Caco-2 (cell line): ENCODE data around the gene PPP6R2. TPM values are rescaled to one million over a fixed set of nuclear protein-coding genes. Genes with fewer than 3 reads are reported as not detected.

Experiments used
- BruUV-seq: library from RNA; stranded (reverse); fragments of 400-500 nt; replicated peaks from 2 replicates; lab custom pipeline; 2021; lab: Mats Ljungman, UMichigan
- CTCF ChIA-PET: fragments of 300-600 bp; sonication (Branson Sonifier 250); formaldehyde crosslinking; loops from one replicate; lab custom pipeline; 2022; ENCODE audit warnings: antibody characterized with exemption; lab: Charles Lee
- POLR2A ChIA-PET: fragments of 300-600 bp; sonication (Branson Sonifier 250); formaldehyde crosslinking; loops from one replicate; lab custom pipeline; 2022; ENCODE audit warnings: antibody characterized with exemption; lab: Charles Lee
- DNase-seq, 2 experiments: peaks; one replicate each; pipeline versions ENCODE4 v3.0.0 to v3.0.0-alpha.2; 2020 to 2022
- H3K27me3 ChIP-seq: replicated peaks from 2 replicates; pipeline ENCODE4 v1.6.0; 2011; ENCODE audit warnings: low read length; ENCODE audit not compliant: control insufficient read depth, insufficient read depth
- H3K36me3 ChIP-seq: 2 replicates; pipeline ENCODE4 v1.5.1; 2011; ENCODE audit warnings: low read length; ENCODE audit not compliant: control insufficient read depth, insufficient read depth
- H3K4me1 ChIP-seq: fragments of 250-450 bp; sonication (Bioruptor Pico); 2 replicates; pipeline ENCODE4 v1.5.1; 2020; ENCODE audit warnings: mild to moderate bottlenecking
- H3K4me3 ChIP-seq: 2 replicates; pipeline ENCODE4 v1.5.1; 2011; ENCODE audit warnings: low read depth, mild to moderate bottlenecking, control low read depth, low read length
- H3K9me3 ChIP-seq: fragments of 250-450 bp; sonication (Bioruptor Pico); 2 replicates; pipeline ENCODE4 v1.5.1; 2020; ENCODE audit warnings: mild to moderate bottlenecking, moderate library complexity
- H3K27ac Mint-ChIP-seq: one replicate; pipeline ENCODE4 v1.8.0; 2022; ENCODE audit warnings: mixed read lengths; ENCODE audit not compliant: unreplicated experiment
- H3K27me3 Mint-ChIP-seq: one replicate; pipeline ENCODE4 v1.8.0; 2022; ENCODE audit warnings: mixed read lengths; ENCODE audit not compliant: insufficient read depth, unreplicated experiment
- H3K36me3 Mint-ChIP-seq: one replicate; pipeline ENCODE4 v1.8.0; 2022; ENCODE audit warnings: mild to moderate bottlenecking, mixed read lengths; ENCODE audit not compliant: insufficient read depth, unreplicated experiment
- H3K4me1 Mint-ChIP-seq: one replicate; pipeline ENCODE4 v1.8.0; 2022; ENCODE audit warnings: low read depth, mixed read lengths; ENCODE audit not compliant: unreplicated experiment
- H3K4me3 Mint-ChIP-seq: one replicate; pipeline ENCODE4 v1.8.0; 2022; ENCODE audit warnings: mild to moderate bottlenecking, moderate library complexity, mixed read lengths; ENCODE audit not compliant: unreplicated experiment
- H3K9me3 Mint-ChIP-seq: one replicate; pipeline ENCODE4 v1.8.0; 2022; ENCODE audit warnings: mixed read lengths; ENCODE audit not compliant: unreplicated experiment
- intact Hi-C: fragments of 100-400 bp; cut with micrococcal nuclease; formaldehyde crosslinking; loops from one replicate; pipeline ENCODE4 v1.10.0; 2022; ENCODE audit not compliant: unreplicated experiment
- total RNA-seq: library from RNA; stranded (reverse); gene quantifications from 2 replicates; pipeline ENCODE4 v1.2.3, GENCODE V29; 2022
- TF ChIP-seq, protein P1 (sequence below), 2 experiments: fragments of 200-600 bp in 1 of 2; IDR thresholded peaks; 1 replicate in 1 of 2; 2 replicates in 1 of 2; pipeline versions ENCODE4 v1.5.1 to v1.8.0; 2011 to 2022; ENCODE audit warnings: antibody characterized with exemption in 1 of 2, control low read depth in 1 of 2, inconsistent platforms in 1 of 2, low read depth in 1 of 2, low read length in 1 of 2, mild to moderate bottlenecking in 1 of 2, moderate library complexity in 1 of 2; ENCODE audit not compliant: insufficient read depth in 1 of 2, severe bottlenecking in 1 of 2, unreplicated experiment in 1 of 2

Gene PPP6R2
- total RNA-seq, 1 experiment from 2014 or later: 60.7 TPM

GRCh38 chr22:50313021-50313420 is 30.1 kb upstream of the PPP6R2 start:
- ChIA-PET CTCF (no interaction called here), POLR2A (no interaction called here)
- no peak overlapping the region for H3K27ac Mint-ChIP-seq
- no peak for DNase-seq
- H3K27me3 Mint-ChIP-seq: no peaks in the 10 kb centered on the region
- BruUV-seq: no TSS peak
- H3K36me3 Mint-ChIP-seq: no peaks in the 10 kb centered on the region
- peaks cover 2% of the 10 kb centered on the region for H3K4me1 ChIP-seq
- no peak overlapping the region for H3K4me3 Mint-ChIP-seq
- H3K36me3 ChIP-seq: no peaks in the 10 kb centered on the region
- H3K4me1 Mint-ChIP-seq: peaks cover 6% of the 10 kb centered on the region
- no peaks in the 10 kb centered on the region for H3K27me3 ChIP-seq
- H3K9me3 Mint-ChIP-seq: no peaks in the 10 kb centered on the region
- intact Hi-C loops: no loop called here
- no peaks in the 10 kb centered on the region for H3K9me3 ChIP-seq
- TF ChIP-seq, protein P1, sequence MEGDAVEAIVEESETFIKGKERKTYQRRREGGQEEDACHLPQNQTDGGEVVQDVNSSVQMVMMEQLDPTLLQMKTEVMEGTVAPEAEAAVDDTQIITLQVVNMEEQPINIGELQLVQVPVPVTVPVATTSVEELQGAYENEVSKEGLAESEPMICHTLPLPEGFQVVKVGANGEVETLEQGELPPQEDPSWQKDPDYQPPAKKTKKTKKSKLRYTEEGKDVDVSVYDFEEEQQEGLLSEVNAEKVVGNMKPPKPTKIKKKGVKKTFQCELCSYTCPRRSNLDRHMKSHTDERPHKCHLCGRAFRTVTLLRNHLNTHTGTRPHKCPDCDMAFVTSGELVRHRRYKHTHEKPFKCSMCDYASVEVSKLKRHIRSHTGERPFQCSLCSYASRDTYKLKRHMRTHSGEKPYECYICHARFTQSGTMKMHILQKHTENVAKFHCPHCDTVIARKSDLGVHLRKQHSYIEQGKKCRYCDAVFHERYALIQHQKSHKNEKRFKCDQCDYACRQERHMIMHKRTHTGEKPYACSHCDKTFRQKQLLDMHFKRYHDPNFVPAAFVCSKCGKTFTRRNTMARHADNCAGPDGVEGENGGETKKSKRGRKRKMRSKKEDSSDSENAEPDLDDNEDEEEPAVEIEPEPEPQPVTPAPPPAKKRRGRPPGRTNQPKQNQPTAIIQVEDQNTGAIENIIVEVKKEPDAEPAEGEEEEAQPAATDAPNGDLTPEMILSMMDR (IDR thresholded peaks at IDR 0.05; ENCODE audit: insufficient read depth in 1 of 2, low read depth in 1 of 2, low read length in 1 of 2, severe bottlenecking in 1 of 2, unreplicated experiment in 1 of 2): no peak
- H3K4me3 ChIP-seq: no peak overlapping the region

GRCh38 chr22:50313600-50313999 is 29.5 kb upstream of the PPP6R2 start:
- H3K9me3 ChIP-seq: no peaks in the 10 kb centered on the region
- TF ChIP-seq, protein P1 (IDR thresholded peaks at IDR 0.05; ENCODE audit: insufficient read depth in 1 of 2, low read depth in 1 of 2, low read length in 1 of 2, severe bottlenecking in 1 of 2, unreplicated experiment in 1 of 2): no peak
- Mint-ChIP-seq H3K4me1 (peaks cover 4% of the 10 kb centered on the region), H3K4me3 (no peak overlapping the region), H3K27ac (no peak overlapping the region), H3K9me3 (no peaks in the 10 kb centered on the region), H3K27me3 (no peaks in the 10 kb centered on the region), H3K36me3 (no peaks in the 10 kb centered on the region)
- DNase-seq: no peak
- CTCF ChIA-PET: interaction anchor here (1.0 kb wide), 1 partner anchor 13 kb away, joined by 3 read pairs; no protein-coding TSS in a partner anchor
- POLR2A ChIA-PET: no interaction called here
- no peaks in the 10 kb centered on the region for H3K27me3 ChIP-seq
- no peak overlapping the region for H3K4me3 ChIP-seq
- no peaks in the 10 kb centered on the region for H3K4me1 ChIP-seq
- no peaks in the 10 kb centered on the region for H3K36me3 ChIP-seq
- no TSS peak for BruUV-seq
- intact Hi-C loops: no loop called here

- H3K4me1 Mint-ChIP-seq: no peaks in the 10 kb centered on the region
- no peak overlapping the region for H3K4me3 Mint-ChIP-seq
- ChIA-PET POLR2A (interaction anchor here (0.6 kb wide), 1 partner anchor 9 kb away, joined by 3 read pairs; no protein-coding TSS in a partner anchor), CTCF (interaction anchor here (1.0 kb wide), 1 partner anchor 12 kb away, joined by 3 read pairs; no protein-coding TSS in a partner anchor)
- H3K27ac Mint-ChIP-seq: no peak overlapping the region
- H3K4me1 ChIP-seq: no peaks in the 10 kb centered on the region
- H3K27me3 Mint-ChIP-seq: no peaks in the 10 kb centered on the region
- H3K4me3 ChIP-seq: no peak overlapping the region
- no peaks in the 10 kb centered on the region for H3K27me3 ChIP-seq
- H3K36me3 Mint-ChIP-seq: no peaks in the 10 kb centered on the region
- no TSS peak for BruUV-seq
- no peaks in the 10 kb centered on the region for H3K9me3 ChIP-seq
- intact Hi-C loops: no loop called here
- H3K9me3 Mint-ChIP-seq: no peaks in the 10 kb centered on the region
- no peaks in the 10 kb centered on the region for H3K36me3 ChIP-seq
- TF ChIP-seq, protein P1 (IDR thresholded peaks at IDR 0.05; ENCODE audit: insufficient read depth in 1 of 2, low read depth in 1 of 2, low read length in 1 of 2, severe bottlenecking in 1 of 2, unreplicated experiment in 1 of 2): no peak
- no peak for DNase-seq
Observed at GRCh38 chr22:50314081-50314454, 29.1 kb upstream of the PPP6R2 start.
